Right cardiac atrium (tissue), 5 donors: ENCODE results near the gene KIF5B. TPM values are rescaled to one million over a fixed set of nuclear protein-coding genes. Genes with fewer than 3 reads are reported as not detected.
"Not testable (repeated sequence)": the region's sequence is repeated elsewhere in the genome, so short reads cannot be mapped to it uniquely, and the experiment has no call there.

Experiments
- ATAC-seq, 2 donors: fragments of 200-7000 bp; cut with Tn5 transposase; one replicate each; pipeline versions ENCODE4 v1.8.0 to v1.9.1; 2020; ENCODE audit warnings: moderate library complexity in 2 of 2, mild to moderate bottlenecking in 1 of 2
- DNase-seq, 3 donors: peaks; one replicate each; pipeline ENCODE4 v3.0.0-alpha.2; 2020
- H3K27ac ChIP-seq: one replicate; pipeline ENCODE4 v1.5.1; 2013; ENCODE audit warnings: mild to moderate bottlenecking, low read length, control low read depth, moderate library complexity
- H3K27me3 ChIP-seq: one replicate; pipeline ENCODE4 v1.6.1; 2013; ENCODE audit not compliant: control insufficient read depth, insufficient read depth
- H3K4me1 ChIP-seq: one replicate; pipeline ENCODE4 v1.6.1; 2013; ENCODE audit warnings: low read length; ENCODE audit not compliant: control insufficient read depth, insufficient read depth
- H3K4me3 ChIP-seq: one replicate; pipeline ENCODE4 v1.5.1; 2013; ENCODE audit warnings: low read length, control low read depth
- H3K9me3 ChIP-seq: one replicate; pipeline ENCODE4 v1.6.1; 2013; ENCODE audit warnings: low read length; ENCODE audit not compliant: control insufficient read depth
- WGBS: extraction: QIAGEN DNeasy Blood & Tissue Kit; methylation state at CpG from one replicate; pipeline ENCODE4 v1.1.7; 2013; 5-methylcytosine and 5-hydroxymethylcytosine counted together
- intact Hi-C, 4 donors: fragments of 100-400 bp; cut with DNase I; formaldehyde crosslinking; loops; one replicate each; pipeline versions ENCODE4 v1.11.0 to v1.14.0; 2022 to 2023
- polyA plus RNA-seq: library from polyadenylated mRNA; stranded (reverse); fragments of 200-250 nt; gene quantifications from one replicate; pipeline ENCODE4 v1.2.3, GENCODE V29; 2013
- total RNA-seq, 4 donors: library from RNA; stranded (reverse); fragmentation: NEBNext Ultra II Directional; extraction: Animal tissue kit (Norgen Biotek cat#: 25700); gene quantifications; one replicate each; pipeline ENCODE4 v1.2.1, GENCODE V29; 2021
- donor health status: healthy with polysubstance abuse.
- donor health status: DM: no; HTN: yes; CAD: no.
- donor health status: DM: no; HTN: no; CAD: no.
- donor health status: DM: no; HTN: yes; CAD: no; lungs with severe emphysema.
- donor health status: DM: yes; HTN: yes; CAD: no.

The KIF5B gene
- total and polyA plus RNA-seq, 5 donors = 60.3 to 169 (median 136) TPM

DNA sequence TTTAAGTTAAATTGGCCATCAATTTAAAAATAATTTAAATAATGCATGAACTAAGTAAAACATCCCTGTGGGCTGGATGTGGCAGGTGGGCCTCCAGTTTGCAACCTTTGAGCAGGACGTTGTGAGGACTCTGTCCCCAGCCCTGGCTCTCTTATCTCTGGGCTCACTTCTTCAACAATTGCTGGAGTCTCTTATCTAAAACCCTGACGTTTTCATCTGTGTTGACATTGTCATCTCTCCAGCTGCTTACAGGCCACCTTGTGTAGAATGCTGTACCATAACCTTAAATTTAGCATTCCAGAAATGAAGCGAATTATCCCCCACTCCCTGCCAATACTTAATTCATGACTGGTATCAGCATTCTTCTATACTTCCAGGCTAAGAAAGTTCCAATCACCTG is 3.2 kb upstream of the KIF5B start:
- no peak overlapping the region for H3K4me3 ChIP-seq
- no peak for ATAC-seq
- H3K27ac ChIP-seq = no peak overlapping the region
- intact Hi-C loops = no loop called here
- no peaks in the 10 kb centered on the region for H3K27me3 ChIP-seq
- no peaks in the 10 kb centered on the region for H3K4me1 ChIP-seq
- H3K9me3 ChIP-seq = no peaks in the 10 kb centered on the region
- no peak for DNase-seq
- 58% methylated on average over 3 of the region's 3 CpGs for WGBS

DNA sequence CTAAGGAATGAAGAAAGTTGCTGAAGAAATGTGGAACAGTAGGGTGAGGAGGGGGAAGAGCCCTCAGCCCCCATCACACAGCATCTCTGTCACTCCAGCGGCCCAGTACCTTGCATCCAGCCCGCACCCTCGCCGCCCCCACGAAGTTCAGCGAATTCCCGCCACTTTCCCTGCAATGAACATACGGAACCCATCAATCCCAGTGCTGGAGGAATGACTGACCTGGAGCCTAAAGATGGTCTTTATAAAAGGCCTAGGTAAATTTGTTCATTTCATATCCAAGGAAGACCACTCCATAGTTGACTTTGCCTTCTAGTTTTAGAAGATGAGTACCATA is 779 bp upstream of the KIF5B start:
- Histone ChIP-seq H3K4me1 (peaks cover 3% of the 10 kb centered on the region), H3K27ac (no peak overlapping the region), H3K9me3 (no peaks in the 10 kb centered on the region), H3K4me3 (peak overlapping the region; percentile 74), H3K27me3 (no peaks in the 10 kb centered on the region)
- peak in 1 of 3 donors; percentile 55 for DNase-seq
- 66% methylated on average over 8 of the region's 8 CpGs for WGBS
- no peak for ATAC-seq
- intact Hi-C loops = no loop called here

DNA sequence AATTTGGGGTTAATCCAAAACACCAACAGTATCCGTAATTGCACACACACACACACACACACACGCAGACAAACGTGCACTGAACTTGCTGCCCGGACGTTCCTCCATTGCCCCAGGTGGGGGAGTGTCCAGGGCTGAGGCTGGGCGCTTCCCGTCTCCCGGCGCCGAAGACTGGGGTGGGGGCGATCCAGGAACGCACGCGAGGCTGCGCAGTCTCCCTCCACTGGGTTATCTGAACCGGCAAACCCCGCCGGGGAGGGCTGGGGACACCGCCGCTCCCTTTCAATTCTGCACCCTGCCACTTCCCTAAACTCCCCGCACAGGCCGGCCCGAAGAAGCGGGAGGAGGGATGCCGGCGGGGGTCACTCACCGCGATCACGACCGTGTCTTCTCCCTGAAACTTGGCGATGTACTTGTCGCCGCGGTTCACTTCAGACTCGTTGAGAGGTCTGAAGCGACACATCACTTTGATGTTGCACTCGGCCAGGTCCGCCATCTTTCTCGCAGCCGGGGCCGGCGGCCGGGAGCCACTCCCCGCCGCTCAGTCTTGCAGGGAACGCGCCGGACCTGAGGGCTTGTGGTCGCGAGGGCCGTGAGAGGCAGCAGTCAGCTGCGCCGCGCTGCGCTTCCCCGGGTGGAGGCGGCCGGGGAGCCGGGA is 618 bp downstream of the KIF5B start:
- intact Hi-C loops = no loop called here
- Histone ChIP-seq H3K9me3 (no peaks in the 10 kb centered on the region), H3K4me3 (peak overlapping the region; percentile 74), H3K27ac (peak overlapping the region; percentile 90), H3K4me1 (peaks cover 3% of the 10 kb centered on the region), H3K27me3 (no peaks in the 10 kb centered on the region)
- WGBS = under 1% methylated on average over 59 of the region's 59 CpGs
- DNase-seq (peak; percentile 71 to 88 (median 86)), ATAC-seq (peak; percentile 83 to 86)

DNA sequence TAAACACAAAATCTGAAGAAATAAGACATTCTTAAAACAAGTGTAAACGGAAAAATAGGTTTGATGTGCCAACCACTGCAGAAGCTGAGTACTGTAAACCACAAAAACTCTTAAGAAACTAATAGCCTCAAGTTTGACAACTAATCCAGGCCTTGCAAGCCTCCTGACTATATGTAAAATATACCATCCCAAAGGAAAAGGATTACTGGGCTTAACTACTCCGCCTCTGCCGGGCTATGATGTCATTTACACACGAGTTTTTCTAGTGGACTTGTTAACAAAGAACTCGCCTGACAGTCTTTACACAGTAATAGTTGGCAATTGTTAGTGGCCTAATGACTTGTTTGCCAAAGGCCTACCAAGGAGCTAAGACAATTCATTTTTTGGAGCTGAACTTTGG is 2.1 kb downstream of the KIF5B start:
- ATAC-seq (no peak), DNase-seq (no peak)
- Histone ChIP-seq H3K27me3 (no peaks in the 10 kb centered on the region), H3K9me3 (no peaks in the 10 kb centered on the region), H3K27ac (peak overlapping the region; percentile 6), H3K4me1 (peaks cover 3% of the 10 kb centered on the region), H3K4me3 (peak overlapping the region; percentile 74)
- intact Hi-C loops = no loop called here
- 4% methylated on average over 5 of the region's 5 CpGs for WGBS

DNA sequence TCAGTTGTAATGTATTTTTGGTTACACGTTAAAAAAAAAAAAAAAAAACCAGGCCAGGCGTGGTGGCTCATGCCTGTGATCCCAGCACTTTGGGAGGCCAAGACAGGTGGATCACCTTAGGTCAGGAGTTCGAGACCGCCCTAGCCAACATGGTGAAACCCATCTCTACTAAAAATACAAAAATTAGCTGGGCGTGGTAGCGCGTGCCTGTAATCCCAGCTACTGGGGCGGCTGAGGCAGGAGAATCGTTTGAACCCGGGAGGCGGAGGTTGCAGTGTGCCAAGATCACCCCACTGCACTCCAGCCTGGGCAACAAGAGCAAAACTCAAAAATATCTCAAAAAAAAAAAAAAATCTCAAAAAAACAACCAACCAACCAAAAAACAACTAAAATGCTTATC is 2.8 kb downstream of the KIF5B start:
- peak overlapping the region; percentile 74 for H3K4me3 ChIP-seq
- 69% methylated on average over 11 of the region's 11 CpGs for WGBS
- H3K4me1 ChIP-seq, H3K27me3 ChIP-seq, DNase-seq, H3K27ac ChIP-seq, H3K9me3 ChIP-seq, ATAC-seq, intact Hi-C loops: not testable (repeated sequence)

DNA sequence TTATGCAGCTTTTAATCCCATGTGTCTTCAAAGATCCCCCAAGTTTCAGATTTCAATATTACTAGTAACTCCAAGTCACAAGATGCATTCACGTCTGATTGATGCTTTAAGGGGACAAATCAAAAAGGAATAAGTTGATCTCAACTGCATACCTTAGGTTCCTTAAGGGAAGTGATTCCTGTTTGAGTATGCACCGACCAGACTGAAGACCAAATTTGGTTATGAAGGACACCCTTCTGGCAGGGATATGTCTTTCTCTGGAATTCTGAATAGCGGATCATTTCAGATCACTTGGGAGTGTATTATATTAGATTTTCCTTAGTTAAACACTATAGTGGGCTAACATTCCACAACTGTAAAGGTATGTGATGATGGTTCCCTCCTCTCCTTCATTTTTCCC is 4.3 kb downstream of the KIF5B start:
- DNase-seq = no peak
- Histone ChIP-seq H3K4me3 (peak overlapping the region; percentile 41), H3K27ac (no peak overlapping the region), H3K27me3 (no peaks in the 10 kb centered on the region), H3K4me1 (peaks cover 8% of the 10 kb centered on the region), H3K9me3 (no peaks in the 10 kb centered on the region)
- WGBS = 24% methylated on average over 3 of the region's 3 CpGs
- ATAC-seq = no peak
- intact Hi-C loops = no loop called here

DNA sequence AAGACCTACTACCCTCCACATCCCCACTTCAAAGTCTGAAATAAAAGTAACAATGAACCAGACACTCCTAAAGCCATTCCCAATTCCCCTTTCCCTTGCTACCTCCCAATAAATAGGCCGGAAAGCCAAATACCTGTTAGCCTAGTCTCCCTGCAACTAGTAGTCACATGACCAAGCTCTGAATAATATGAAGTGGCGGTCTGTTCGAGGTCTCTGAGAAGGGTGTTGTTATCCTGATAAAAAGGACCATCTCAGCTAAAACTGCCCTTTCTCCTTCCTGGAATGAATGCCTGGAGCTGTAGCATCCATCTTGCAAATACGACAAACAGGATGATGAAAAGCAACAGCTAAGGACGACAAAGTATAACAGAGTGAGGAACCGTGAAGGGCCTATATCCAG is 6.0 kb downstream of the KIF5B start:
- DNase-seq (no peak), ATAC-seq (peak; percentile 7 to 22)
- Histone ChIP-seq H3K27ac (no peak overlapping the region), H3K4me1 (peaks cover 8% of the 10 kb centered on the region), H3K9me3 (no peaks in the 10 kb centered on the region), H3K27me3 (no peaks in the 10 kb centered on the region), H3K4me3 (no peak overlapping the region)
- intact Hi-C loops = no loop called here
- WGBS = 35% methylated on average over 6 of the region's 6 CpGs

DNA sequence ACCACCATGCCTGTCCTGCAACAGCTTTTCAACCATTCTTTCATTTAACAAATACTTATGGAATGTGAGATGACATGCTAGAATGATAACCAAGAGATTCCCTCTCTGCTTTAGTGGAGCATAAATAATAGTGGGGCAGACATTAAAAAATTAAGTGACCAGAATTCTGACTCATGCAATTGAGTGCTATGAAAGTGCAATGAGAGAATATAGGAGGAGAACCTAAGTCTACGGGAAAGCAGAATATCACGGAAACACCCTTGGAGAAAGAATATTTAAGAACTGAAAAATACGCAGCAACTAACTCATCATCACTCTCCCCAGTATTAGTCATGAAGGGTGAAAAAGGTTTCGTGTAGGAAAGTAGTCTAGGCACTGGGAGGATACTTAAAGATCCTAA is 7.1 kb downstream of the KIF5B start:
- DNase-seq = no peak

DNA sequence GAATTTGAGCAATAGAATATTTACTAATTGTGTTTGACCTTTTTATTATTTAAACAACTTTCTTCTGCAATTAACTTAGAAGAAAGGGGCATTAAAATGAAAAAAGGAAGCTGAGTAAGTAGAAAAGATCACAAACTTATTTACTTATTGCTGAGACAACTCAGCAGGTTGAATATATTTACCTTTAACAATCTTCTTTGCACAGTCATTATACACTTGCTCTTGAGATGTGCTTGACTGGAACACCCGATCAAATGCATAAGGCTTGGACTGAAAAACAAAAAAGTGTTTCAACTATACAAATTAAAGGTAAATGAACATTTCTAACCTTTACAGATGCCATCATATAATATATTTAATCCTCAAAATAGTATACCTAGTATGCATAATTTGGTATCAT is 7.9 kb downstream of the KIF5B start:
- DNase-seq (no peak), ATAC-seq (no peak)
- no peak overlapping the region for H3K4me3 ChIP-seq
- WGBS = 95% methylated on average over 1 of the region's 1 CpG
- H3K27ac ChIP-seq = no peak overlapping the region
- H3K27me3 ChIP-seq = no peaks in the 10 kb centered on the region
- intact Hi-C loops = no loop called here
- no peaks in the 10 kb centered on the region for H3K9me3 ChIP-seq
- H3K4me1 ChIP-seq = peaks cover 16% of the 10 kb centered on the region

More for the DNA sequence above, 7.1 kb downstream of the KIF5B start:
- no peak overlapping the region for H3K27ac ChIP-seq
- no peak for ATAC-seq
- H3K9me3 ChIP-seq = no peaks in the 10 kb centered on the region
- H3K4me3 ChIP-seq = no peak overlapping the region
- peaks cover 13% of the 10 kb centered on the region for H3K4me1 ChIP-seq
- H3K27me3 ChIP-seq = no peaks in the 10 kb centered on the region
- intact Hi-C loops = no loop called here
- WGBS = 62% methylated on average over 4 of the region's 4 CpGs

DNA sequence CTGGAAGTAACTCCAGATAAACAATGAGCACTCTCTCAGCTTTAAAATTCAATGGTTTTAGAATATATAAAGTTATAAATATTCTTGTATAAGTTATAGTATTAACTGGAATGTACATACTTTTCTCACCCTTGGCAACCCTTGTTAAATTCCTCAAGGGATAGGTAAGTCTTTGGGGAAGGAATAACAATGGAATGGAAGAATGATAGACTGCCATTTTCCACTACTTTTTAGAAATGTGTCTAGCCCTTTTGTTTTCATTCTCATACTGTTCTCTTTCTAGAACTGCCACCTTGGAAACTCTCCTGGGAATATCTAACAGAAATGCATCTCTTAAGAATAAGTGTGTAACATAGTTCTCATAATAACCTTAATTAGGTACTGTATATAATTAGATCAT is 8.3 kb downstream of the KIF5B start:
- Histone ChIP-seq H3K27me3 (no peaks in the 10 kb centered on the region), H3K27ac (no peak overlapping the region), H3K4me3 (no peak overlapping the region), H3K9me3 (no peaks in the 10 kb centered on the region), H3K4me1 (peaks cover 16% of the 10 kb centered on the region)
- intact Hi-C loops = no loop called here
- DNase-seq (no peak), ATAC-seq (no peak)

DNA sequence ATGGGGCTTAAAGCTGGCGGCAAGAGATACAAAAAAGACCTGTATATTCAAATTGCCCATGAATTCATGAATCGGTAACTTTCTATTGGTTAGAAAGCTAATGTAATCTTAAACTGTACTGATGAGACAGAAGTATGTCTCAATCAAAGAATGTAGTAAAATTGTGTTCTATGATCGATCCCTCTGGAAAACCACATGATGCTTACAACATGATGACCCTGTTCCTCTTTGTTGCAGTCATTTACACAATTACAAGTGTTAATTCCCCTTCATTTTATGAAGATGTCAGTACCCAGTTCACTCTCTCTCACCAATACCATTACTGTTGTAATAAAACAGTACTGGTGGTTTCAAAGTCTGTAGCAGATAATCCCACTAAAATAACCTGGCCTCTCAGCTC is 10.1 kb downstream of the KIF5B start:
- WGBS = 94% methylated on average over 3 of the region's 3 CpGs
- ATAC-seq = no peak
- Histone ChIP-seq H3K27me3 (no peaks in the 10 kb centered on the region), H3K27ac (no peak overlapping the region), H3K9me3 (no peaks in the 10 kb centered on the region), H3K4me3 (no peak overlapping the region), H3K4me1 (peaks cover 16% of the 10 kb centered on the region)
- no peak for DNase-seq
- intact Hi-C loops = no loop called here

DNA sequence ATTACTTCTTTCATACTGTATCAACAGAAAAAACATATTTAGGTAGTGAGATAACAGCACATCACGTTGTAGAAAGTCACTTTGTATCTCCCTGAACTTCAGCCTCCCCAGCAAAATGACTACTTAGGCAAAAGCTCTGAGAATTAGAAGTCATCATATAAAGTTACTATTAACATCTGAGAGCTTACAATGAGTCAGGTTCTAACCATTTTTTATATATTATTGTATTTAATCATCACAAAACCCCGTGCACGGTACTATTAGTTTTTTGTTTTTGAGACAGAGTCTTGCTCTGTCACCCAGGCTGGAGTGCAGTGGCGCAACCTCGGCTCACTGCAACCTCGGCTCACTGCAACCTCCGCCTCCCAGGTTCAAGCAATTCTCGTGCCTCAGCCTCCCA is 13.5 kb downstream of the KIF5B start:
- intact Hi-C loops, H3K27ac ChIP-seq, H3K27me3 ChIP-seq, ATAC-seq, H3K9me3 ChIP-seq, DNase-seq, H3K4me3 ChIP-seq: not testable (repeated sequence)
- peaks cover 13% of the 10 kb centered on the region for H3K4me1 ChIP-seq
- 64% methylated on average over 8 of the region's 8 CpGs for WGBS
